KOPT-K1 (cell line): ENCODE measurements around the gene PPFIBP1.

ENCODE experiments used
- H3K27ac ChIP-seq: fragments of 200-600 bp; sonication (generic); 2 replicates; pipeline ENCODE4 v1.5.1; 2016; ENCODE audit warnings: antibody characterized with exemption, mild to moderate bottlenecking, low read depth, low read length; ENCODE audit not compliant: poor library complexity, severe bottlenecking
- H3K36me3 ChIP-seq: fragments of 200-600 bp; sonication (generic); 2 replicates; pipeline ENCODE4 v1.5.1; 2017; ENCODE audit warnings: antibody characterized with exemption, mild to moderate bottlenecking, low read length, moderate library complexity; ENCODE audit not compliant: insufficient read depth
- H3K9me3 ChIP-seq: fragments of 200-600 bp; sonication (generic); 2 replicates; pipeline ENCODE4 v1.5.1; 2017; ENCODE audit warnings: antibody characterized with exemption, low read length, mild to moderate bottlenecking; ENCODE audit not compliant: insufficient read depth, poor library complexity, severe bottlenecking

The PPFIBP1 gene

DNA sequence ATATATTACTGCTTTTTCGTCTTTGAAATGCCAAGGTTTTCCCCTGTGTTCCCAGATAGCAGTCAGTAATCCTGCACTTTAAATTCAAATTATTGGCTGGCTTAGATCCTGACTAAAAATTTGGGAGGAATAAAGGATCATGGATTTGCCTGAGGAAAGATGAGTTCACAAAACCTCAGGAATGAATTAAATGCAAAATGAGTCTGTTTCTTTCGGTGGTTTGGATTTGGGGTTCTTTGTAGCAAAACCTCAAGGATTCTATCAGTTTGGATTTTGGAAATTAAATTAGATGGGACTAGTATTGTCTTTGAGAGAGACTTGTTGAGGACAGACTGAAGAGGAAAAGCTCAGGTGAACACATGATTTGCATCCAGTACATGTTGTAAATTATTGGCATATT is 36.1 kb downstream of the PPFIBP1 start:
- Histone ChIP-seq H3K9me3 (no peaks in the 10 kb centered on the region), H3K27ac (no peak overlapping the region), H3K36me3 (no peaks in the 10 kb centered on the region)

DNA sequence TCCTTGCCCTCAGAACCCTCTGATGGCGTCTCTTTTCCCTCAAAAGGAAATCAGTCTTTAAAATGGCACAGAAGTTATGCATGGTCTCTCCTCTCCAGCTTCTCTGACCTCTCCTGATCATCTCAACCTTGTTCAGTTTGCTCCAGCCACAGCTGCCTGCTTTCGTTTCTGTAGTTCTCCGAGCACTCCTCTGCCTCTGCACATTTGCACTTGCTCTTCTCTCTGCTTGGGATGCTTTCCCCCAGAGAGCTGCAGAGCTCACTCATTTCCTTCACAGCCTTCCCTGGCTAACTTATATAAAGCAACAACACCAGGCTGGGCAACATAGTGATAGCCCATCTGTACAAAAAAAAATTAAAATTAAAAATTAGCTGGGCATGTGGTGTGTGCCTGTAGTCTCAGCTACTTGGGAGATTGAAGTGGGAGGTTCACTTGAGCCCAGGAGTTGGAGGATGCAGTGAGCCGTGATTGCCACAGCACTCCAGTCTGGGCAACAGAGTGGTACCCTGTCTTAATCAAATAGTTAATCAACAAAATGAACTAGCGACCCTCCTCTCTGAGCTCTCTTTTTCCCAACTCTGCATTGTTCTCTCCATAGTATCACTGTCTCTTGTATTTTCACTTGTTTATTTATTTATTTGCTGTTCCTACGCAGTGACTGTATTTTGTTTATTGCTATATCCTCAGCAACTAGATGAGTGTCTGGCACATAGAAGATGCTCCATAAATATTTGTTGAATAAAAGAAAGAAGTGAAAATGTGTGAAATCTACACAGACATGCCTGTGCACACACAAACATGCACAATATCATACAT is 37.7 kb downstream of the PPFIBP1 start:
- Histone ChIP-seq H3K27ac (no peak overlapping the region), H3K36me3 (no peaks in the 10 kb centered on the region), H3K9me3 (no peaks in the 10 kb centered on the region)

DNA sequence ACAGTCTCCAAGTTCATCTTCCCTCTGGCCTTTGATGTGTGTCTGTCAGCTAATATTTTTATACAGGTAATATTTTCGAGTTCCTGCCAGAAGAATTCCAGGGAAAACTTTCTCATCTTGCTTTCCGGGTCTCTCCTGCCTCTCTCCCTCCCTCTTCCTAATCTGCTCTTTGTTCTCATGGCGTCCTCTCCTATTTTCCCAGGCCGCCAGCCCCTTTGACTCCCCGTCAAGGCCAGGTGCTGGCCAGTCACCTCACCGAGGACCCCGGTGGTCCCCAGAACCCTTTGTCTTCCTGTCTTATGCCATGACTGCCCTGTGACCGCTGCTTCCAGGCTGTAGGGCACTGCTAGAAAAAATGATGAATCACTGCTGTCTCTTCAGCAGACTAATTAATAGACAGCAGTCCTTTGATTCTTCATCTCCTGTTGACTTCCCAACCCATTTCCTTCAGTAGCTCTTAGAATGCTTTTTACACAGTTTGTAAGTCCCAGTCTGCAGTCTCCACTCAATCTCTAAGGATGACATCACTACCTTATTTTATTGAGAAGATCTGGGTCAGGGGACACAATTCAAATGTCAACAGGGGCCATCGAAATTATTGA is 40.7 kb downstream of the PPFIBP1 start:
- Histone ChIP-seq H3K9me3 (no peaks in the 10 kb centered on the region), H3K27ac (no peak overlapping the region), H3K36me3 (no peaks in the 10 kb centered on the region)

DNA sequence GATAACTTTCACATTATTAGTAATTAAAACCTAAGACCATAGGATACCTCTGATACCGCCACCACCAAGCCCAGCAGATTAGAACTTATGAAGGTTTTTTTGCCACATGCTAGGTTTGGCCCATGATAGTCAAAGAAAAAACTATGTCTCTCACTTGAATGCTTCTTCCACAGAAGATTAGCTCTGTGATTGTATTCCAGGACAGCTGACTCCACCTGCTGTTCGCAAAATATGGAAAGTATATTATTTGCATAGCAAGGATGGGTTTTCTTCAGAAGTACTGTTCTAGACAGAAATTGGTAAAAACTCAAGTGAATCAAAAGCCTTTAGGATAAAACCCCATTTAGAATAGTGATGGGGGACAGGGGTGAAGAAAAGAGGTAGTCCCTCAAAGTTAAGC is 42.2 kb downstream of the PPFIBP1 start:
- H3K9me3 ChIP-seq = no peaks in the 10 kb centered on the region
- H3K27ac ChIP-seq = no peak overlapping the region
- H3K36me3 ChIP-seq = no peaks in the 10 kb centered on the region

DNA sequence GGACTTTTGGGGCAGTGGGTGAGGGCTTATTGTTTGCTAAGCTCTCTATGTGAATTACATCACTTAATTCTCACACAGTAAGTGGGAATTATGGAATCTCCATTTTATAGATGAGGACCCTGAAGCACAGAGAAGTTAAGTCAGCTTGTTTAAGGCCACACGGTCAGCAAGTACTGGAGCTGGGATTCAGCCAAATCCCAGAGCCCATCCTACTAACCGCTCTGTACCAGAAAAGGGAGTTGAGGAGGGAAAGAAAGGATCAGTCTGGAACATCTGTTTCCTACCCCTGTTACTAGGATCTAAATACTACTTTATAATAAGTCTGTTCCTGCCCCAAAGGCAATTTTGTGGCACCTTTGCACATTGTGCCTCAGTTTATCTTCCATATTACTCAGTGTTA is 42.6 kb downstream of the PPFIBP1 start:
- H3K27ac ChIP-seq = no peak overlapping the region
- no peaks in the 10 kb centered on the region for H3K9me3 ChIP-seq
- H3K36me3 ChIP-seq = no peaks in the 10 kb centered on the region

DNA sequence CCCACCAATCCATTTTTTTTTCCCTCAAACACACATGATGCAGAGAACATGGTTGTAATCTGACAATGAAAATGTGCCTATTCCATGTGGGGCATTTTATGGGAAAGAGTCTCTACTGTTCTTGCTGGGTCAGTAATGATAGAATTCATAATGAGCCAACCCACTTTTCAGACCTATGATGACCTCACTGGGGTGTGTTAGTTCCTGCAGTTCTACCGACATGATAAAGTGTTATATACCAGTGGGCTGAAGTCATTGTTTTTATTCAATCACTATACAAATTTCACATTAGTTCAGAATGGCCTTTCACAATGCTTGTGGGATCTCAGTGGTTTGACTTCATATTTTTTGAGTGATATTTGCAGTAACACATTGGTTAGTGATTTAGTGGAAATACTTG is 47.5 kb downstream of the PPFIBP1 start:
- Histone ChIP-seq H3K36me3 (no peaks in the 10 kb centered on the region), H3K9me3 (no peaks in the 10 kb centered on the region), H3K27ac (no peak overlapping the region)

DNA sequence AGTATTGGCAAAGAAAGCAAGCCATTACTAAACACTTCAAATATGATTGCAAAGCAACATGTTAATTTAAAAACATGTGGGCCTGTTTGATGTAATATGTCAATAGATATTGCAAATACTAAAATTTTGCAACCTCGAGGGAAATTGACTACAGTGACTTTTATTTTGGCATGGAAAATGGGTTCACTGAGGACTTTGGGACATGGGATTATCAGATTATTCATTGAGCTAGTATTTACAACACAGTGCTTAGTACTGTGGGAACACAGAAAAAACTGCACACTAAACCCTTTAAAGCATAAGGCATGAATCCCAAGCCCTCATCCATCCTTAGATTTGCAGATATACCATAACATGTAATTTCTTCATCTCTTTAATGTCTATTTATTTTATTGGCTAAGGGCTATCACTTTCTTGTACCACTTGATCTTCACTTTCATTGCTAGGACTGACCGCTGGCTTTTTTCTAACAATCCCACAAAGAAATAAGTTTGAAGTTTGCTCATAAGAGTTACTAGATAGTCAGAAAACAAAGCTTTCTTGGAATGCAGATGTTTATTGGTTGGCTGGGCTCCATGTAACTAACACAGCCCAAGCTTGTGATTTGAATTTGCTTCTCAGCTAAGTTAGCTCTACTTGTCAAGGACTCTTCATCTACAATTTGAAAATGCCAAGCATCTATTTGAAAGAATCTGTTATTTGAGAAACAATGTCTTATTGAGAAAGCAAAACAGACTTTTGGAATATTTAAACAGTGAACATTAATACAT is 48.7 kb downstream of the PPFIBP1 start:
- H3K36me3 ChIP-seq = no peaks in the 10 kb centered on the region
- H3K9me3 ChIP-seq = no peaks in the 10 kb centered on the region
- H3K27ac ChIP-seq = no peak overlapping the region

DNA sequence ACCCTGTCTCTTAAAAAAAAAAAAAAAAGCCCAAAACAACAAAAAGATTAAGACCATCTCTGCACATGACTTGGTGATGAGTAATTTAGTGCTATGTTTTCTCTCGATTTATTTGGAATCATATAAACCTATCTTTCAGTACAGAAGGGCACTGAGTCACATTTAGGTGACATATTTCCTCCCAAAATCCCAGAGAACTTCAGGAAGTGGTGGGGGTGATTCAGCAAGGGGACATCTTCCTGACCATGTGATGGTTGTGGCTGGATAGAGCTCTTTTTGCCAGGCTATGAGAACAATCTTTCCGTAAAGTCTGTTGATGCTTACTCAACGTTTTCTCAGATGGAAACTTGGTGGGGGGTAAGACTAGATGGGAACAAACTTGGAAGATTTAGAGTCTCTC is 50.0 kb downstream of the PPFIBP1 start:
- Histone ChIP-seq H3K9me3 (no peaks in the 10 kb centered on the region), H3K27ac (no peak overlapping the region), H3K36me3 (no peaks in the 10 kb centered on the region)

DNA sequence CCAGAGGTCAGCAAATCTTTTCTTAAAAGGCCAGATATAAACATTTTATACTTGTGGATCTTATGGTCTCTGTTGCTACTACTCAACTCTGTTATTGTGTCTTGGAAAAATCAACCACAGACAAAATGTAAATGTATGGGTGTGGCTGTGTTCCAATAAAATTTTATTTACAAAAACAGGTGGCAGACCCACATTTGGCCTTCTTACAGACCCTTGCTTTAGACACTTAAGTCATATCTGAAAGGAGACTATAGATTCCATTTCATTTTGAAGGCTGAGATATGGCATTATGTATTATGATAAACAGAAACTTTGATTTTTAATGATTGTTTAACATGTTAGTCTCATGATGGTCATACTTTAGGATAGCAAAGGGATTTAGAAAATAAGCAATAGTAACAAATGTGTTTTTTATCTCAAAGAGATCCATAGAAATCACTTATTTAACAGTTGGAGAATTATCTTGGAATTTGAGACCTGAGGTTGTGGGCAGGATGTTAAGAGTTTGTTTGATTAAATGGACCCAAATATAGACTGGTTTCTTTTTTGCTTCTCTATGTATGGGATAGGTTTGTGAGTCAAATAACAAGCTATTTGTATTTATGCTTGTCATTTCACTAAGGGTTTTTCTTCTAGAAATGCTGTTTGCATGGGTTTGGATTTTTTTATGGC is 51.2 kb downstream of the PPFIBP1 start:
- no peaks in the 10 kb centered on the region for H3K9me3 ChIP-seq
- no peak overlapping the region for H3K27ac ChIP-seq
- no peaks in the 10 kb centered on the region for H3K36me3 ChIP-seq

DNA sequence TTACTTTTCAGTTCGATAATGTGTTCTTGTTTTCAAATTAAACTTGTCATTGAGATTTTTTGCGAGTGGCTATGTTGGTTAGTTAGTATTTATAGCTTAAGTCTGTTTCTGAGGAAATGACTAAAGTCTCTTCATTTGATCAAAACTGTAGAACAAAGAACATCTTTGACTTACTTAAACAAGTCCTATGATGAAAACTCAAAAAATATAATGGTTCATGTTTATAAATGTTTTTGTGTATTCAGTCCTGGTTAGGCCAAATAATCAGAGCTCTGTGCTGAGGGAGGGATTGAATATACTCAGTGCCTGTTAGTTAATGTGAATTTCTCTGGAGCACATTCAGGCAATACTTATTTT is 51.7 kb downstream of the PPFIBP1 start:
- Histone ChIP-seq H3K9me3 (no peaks in the 10 kb centered on the region), H3K36me3 (no peaks in the 10 kb centered on the region), H3K27ac (no peak overlapping the region)

DNA sequence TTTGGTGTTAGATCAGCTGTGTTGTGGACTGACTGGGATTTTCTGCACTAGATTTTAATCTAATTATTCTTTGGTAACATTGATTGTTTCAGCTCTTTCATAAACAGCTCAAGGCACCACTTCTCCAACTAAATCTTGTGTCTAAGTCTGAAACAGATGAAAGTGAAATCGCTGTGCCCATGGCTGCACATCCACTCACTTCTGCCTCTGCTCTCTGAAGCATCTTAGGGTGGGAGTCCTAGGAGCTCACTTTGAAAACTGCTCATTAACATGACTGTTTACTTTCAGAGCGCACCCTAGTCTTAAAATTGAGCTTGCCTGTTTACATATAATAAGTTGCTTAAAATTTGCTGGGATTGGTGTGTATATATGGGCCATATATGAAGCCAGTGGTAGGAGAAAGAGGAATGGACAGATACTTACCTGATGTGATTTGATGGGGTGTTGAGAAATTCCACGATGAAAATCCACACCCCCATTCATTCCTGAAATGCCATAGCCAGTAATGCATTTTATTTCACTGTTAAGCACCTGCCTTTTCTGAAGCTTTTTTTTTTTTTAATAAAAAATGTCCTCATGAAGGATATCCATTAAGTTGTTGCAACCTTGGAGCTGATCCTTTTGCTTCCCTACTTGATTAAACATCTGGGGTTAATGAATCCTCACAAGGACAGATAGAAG is 52.8 kb downstream of the PPFIBP1 start:
- H3K36me3 ChIP-seq = no peaks in the 10 kb centered on the region
- no peaks in the 10 kb centered on the region for H3K9me3 ChIP-seq
- no peak overlapping the region for H3K27ac ChIP-seq

DNA sequence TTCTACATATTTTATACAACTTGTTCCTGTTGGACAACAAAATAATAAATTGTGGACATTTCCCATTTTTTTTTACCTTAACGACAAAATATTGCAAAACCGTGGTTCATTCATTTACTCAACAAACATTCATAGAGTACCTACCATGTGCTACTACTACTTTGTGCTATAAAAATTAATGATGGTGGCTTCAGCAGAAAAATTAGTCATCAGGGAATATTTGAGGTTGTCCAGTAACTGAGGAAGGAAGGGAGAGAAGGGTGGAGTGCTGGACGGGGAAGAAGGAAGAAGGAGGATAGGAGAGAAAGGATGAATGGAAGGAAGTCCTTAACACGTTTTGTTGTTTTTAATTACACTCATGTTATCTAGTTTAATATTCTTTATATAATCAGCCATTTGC is 53.7 kb downstream of the PPFIBP1 start:
- Histone ChIP-seq H3K9me3 (no peaks in the 10 kb centered on the region), H3K27ac (no peak overlapping the region), H3K36me3 (no peaks in the 10 kb centered on the region)

DNA sequence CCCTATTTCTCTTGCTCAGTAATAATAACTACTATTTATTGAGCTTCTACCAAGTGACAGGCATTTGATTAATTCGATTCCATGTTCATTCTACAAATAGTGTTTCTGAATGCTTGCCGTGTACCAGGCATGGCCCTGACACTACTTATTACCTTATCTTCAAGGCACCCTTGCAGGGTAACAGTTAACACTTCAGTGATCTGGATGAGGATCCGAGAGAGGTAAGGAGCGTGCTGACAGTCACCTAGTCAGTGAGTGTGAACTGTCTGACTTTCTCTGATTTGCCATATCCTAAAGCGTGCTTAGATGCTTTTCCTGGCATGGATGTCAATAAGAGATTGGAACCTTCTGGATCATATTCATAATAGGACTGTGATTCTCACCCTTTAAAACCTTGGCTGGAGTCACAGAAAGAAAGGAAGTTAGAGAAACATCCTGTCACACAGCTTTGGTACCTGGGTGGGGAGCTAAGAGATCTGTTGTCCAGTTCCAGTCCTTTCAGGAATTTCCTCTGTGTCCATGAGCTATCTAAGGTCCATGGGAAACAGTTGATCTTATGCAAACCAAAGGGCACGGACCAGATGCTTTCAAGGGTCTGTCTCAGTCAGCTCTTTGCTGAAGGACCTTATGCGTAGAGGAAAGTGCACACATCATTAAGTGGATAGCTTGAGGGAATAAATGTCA is 54.8 kb downstream of the PPFIBP1 start:
- Histone ChIP-seq H3K27ac (no peak overlapping the region), H3K36me3 (no peaks in the 10 kb centered on the region), H3K9me3 (no peaks in the 10 kb centered on the region)

DNA sequence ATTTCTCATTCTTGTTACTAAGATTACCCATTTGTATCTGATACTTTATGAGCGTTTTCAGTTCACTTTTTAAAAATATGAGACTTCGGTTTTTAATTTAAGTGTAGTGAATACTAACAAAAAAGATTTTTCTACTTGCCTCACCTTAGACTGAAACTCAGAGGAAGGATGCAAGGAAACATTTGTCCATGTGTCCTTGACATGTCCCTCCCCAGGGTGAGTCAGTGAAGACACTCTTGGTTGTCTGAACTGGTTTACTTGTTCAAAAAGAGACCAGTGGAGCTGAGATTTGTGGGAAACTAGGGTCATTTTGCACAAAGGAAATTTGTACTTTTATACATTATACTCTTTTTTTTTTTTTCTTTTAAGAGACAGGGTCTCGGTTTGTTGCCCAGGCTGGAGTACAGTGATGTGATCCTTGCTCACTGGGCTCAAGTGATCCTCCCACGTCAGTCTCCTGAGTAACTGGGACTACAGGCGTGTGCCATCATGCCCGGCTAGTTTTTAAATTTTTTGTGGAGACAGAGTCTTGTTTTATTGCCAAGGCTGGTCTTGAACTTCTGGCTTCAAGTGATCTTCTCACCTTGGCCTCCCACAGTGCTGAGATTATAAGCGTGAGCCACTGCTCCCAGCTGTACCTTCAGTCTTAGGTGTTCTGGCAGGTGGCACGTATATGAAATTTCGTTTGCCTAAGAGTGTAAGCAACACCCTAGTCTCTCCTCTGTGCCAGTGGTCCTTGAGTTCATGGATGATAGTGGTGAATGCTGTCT is 56.7 kb downstream of the PPFIBP1 start:
- Histone ChIP-seq H3K27ac (no peak overlapping the region), H3K36me3 (no peaks in the 10 kb centered on the region), H3K9me3 (no peaks in the 10 kb centered on the region)
